ENCODE results near the gene C22orf23.

C22orf23 gene

GRCh38 chr22:37953437-37954179 lies at the start of gene C22orf23, which contains the start of gene POLR2F:
Gene C22orf23, minus strand, starts transcription at chr22:37953601. Its CDS starts 452 bp downstream, at chr22:37953149.
Gene POLR2F, plus strand, starts transcription at chr22:37953699. Its CDS starts 89 bp downstream, at chr22:37953788.
- Histone ChIP-seq H3K9me3 (ENCODE audit: control insufficient read depth in 1 of 2, low read length in 2 of 2) (no peaks in the 10 kb centered on the region), H3K36me3 (ENCODE audit: control insufficient read depth in 1 of 2, insufficient read depth in 2 of 2, low read length in 2 of 2) (peaks cover 17 to 19% of the 10 kb centered on the region in 2 donors), H3K4me1 (ENCODE audit: control insufficient read depth in 1 of 2, insufficient read depth in 2 of 2, low read length in 2 of 2) (peaks cover 5 to 18% of the 10 kb centered on the region in 2 donors), H3K27me3 (ENCODE audit: low read depth, low read length) (no peaks in the 10 kb centered on the region), H3K27ac (ENCODE audit: low read length) (peak within 1 kb of the TSS; percentile 61), H3K4me3 (ENCODE audit: low read depth in 1 of 2, low read length in 2 of 2) (peak within 1 kb of the TSS; percentile 95 to 100)

GRCh38 chr22:37999640-38000272 lies 46.4 kb upstream of the C22orf23 start:
- no peak overlapping the region for H3K4me3 ChIP-seq (ENCODE audit: low read depth in 1 of 2, low read length in 2 of 2)
- no peaks in the 10 kb centered on the region for H3K4me1 ChIP-seq (ENCODE audit: control insufficient read depth in 1 of 2, insufficient read depth in 2 of 2, low read length in 2 of 2)
- no peaks in the 10 kb centered on the region for H3K27me3 ChIP-seq (ENCODE audit: low read depth, low read length)
- H3K9me3 ChIP-seq (ENCODE audit: control insufficient read depth in 1 of 2, low read length in 2 of 2): no peaks in the 10 kb centered on the region
- H3K36me3 ChIP-seq (ENCODE audit: control insufficient read depth in 1 of 2, insufficient read depth in 2 of 2, low read length in 2 of 2): no peaks in the 10 kb centered on the region
- no peak overlapping the region for H3K27ac ChIP-seq (ENCODE audit: low read length)

- no peak overlapping the region for H3K4me3 ChIP-seq (ENCODE audit: low read depth in 1 of 2, low read length in 2 of 2)
- no peak overlapping the region for H3K27ac ChIP-seq (ENCODE audit: low read length)
- H3K4me1 ChIP-seq (ENCODE audit: control insufficient read depth in 1 of 2, insufficient read depth in 2 of 2, low read length in 2 of 2): no peaks in the 10 kb centered on the region
- H3K9me3 ChIP-seq (ENCODE audit: control insufficient read depth in 1 of 2, low read length in 2 of 2): no peaks in the 10 kb centered on the region
- no peaks in the 10 kb centered on the region for H3K36me3 ChIP-seq (ENCODE audit: control insufficient read depth in 1 of 2, insufficient read depth in 2 of 2, low read length in 2 of 2)
- no peaks in the 10 kb centered on the region for H3K27me3 ChIP-seq (ENCODE audit: low read depth, low read length)
Measured at GRCh38 chr22:37999236-37999635, 45.8 kb upstream of the C22orf23 start.

GRCh38 chr22:37998543-37998942 lies 45.1 kb upstream of the C22orf23 start:
- H3K27me3 ChIP-seq (ENCODE audit: low read depth, low read length): no peaks in the 10 kb centered on the region
- H3K27ac ChIP-seq (ENCODE audit: low read length): no peak overlapping the region
- no peaks in the 10 kb centered on the region for H3K36me3 ChIP-seq (ENCODE audit: control insufficient read depth in 1 of 2, insufficient read depth in 2 of 2, low read length in 2 of 2)
- H3K4me3 ChIP-seq (ENCODE audit: low read depth in 1 of 2, low read length in 2 of 2): no peak overlapping the region
- H3K4me1 ChIP-seq (ENCODE audit: control insufficient read depth in 1 of 2, insufficient read depth in 2 of 2, low read length in 2 of 2): no peaks in the 10 kb centered on the region
- no peaks in the 10 kb centered on the region for H3K9me3 ChIP-seq (ENCODE audit: control insufficient read depth in 1 of 2, low read length in 2 of 2)

- no peaks in the 10 kb centered on the region for H3K27me3 ChIP-seq (ENCODE audit: low read depth, low read length)
- no peak overlapping the region for H3K4me3 ChIP-seq (ENCODE audit: low read depth in 1 of 2, low read length in 2 of 2)
- no peaks in the 10 kb centered on the region for H3K9me3 ChIP-seq (ENCODE audit: control insufficient read depth in 1 of 2, low read length in 2 of 2)
- H3K27ac ChIP-seq (ENCODE audit: low read length): no peak overlapping the region
- H3K36me3 ChIP-seq (ENCODE audit: control insufficient read depth in 1 of 2, insufficient read depth in 2 of 2, low read length in 2 of 2): no peaks in the 10 kb centered on the region
- no peaks in the 10 kb centered on the region for H3K4me1 ChIP-seq (ENCODE audit: control insufficient read depth in 1 of 2, insufficient read depth in 2 of 2, low read length in 2 of 2)
Measured at GRCh38 chr22:37996515-37997246, 43.3 kb upstream of the C22orf23 start.

GRCh38 chr22:37996079-37996478 lies 42.7 kb upstream of the C22orf23 start:
- H3K4me1 ChIP-seq (ENCODE audit: control insufficient read depth in 1 of 2, insufficient read depth in 2 of 2, low read length in 2 of 2): no peaks in the 10 kb centered on the region
- no peak overlapping the region for H3K27ac ChIP-seq (ENCODE audit: low read length)
- H3K27me3 ChIP-seq (ENCODE audit: low read depth, low read length): no peaks in the 10 kb centered on the region
- H3K9me3 ChIP-seq (ENCODE audit: control insufficient read depth in 1 of 2, low read length in 2 of 2): no peaks in the 10 kb centered on the region
- no peak overlapping the region for H3K4me3 ChIP-seq (ENCODE audit: low read depth in 1 of 2, low read length in 2 of 2)
- H3K36me3 ChIP-seq (ENCODE audit: control insufficient read depth in 1 of 2, insufficient read depth in 2 of 2, low read length in 2 of 2): no peaks in the 10 kb centered on the region

- H3K27ac ChIP-seq (ENCODE audit: low read length): no peak overlapping the region
- no peaks in the 10 kb centered on the region for H3K36me3 ChIP-seq (ENCODE audit: control insufficient read depth in 1 of 2, insufficient read depth in 2 of 2, low read length in 2 of 2)
- no peaks in the 10 kb centered on the region for H3K4me1 ChIP-seq (ENCODE audit: control insufficient read depth in 1 of 2, insufficient read depth in 2 of 2, low read length in 2 of 2)
- no peak overlapping the region for H3K4me3 ChIP-seq (ENCODE audit: low read depth in 1 of 2, low read length in 2 of 2)
- H3K27me3 ChIP-seq (ENCODE audit: low read depth, low read length): no peaks in the 10 kb centered on the region
- no peaks in the 10 kb centered on the region for H3K9me3 ChIP-seq (ENCODE audit: control insufficient read depth in 1 of 2, low read length in 2 of 2)
Measured at GRCh38 chr22:37995460-37995859, 42.1 kb upstream of the C22orf23 start.

- Histone ChIP-seq H3K4me1 (ENCODE audit: control insufficient read depth in 1 of 2, insufficient read depth in 2 of 2, low read length in 2 of 2) (no peaks in the 10 kb centered on the region), H3K27ac (ENCODE audit: low read length) (no peak overlapping the region), H3K36me3 (ENCODE audit: control insufficient read depth in 1 of 2, insufficient read depth in 2 of 2, low read length in 2 of 2) (no peaks in the 10 kb centered on the region), H3K27me3 (ENCODE audit: low read depth, low read length) (no peaks in the 10 kb centered on the region), H3K4me3 (ENCODE audit: low read depth in 1 of 2, low read length in 2 of 2) (no peak overlapping the region), H3K9me3 (ENCODE audit: control insufficient read depth in 1 of 2, low read length in 2 of 2) (no peaks in the 10 kb centered on the region)
Measured at GRCh38 chr22:37994982-37995381, 41.6 kb upstream of the C22orf23 start.

- Histone ChIP-seq H3K27me3 (ENCODE audit: low read depth, low read length) (no peaks in the 10 kb centered on the region), H3K9me3 (ENCODE audit: control insufficient read depth in 1 of 2, low read length in 2 of 2) (no peaks in the 10 kb centered on the region), H3K36me3 (ENCODE audit: control insufficient read depth in 1 of 2, insufficient read depth in 2 of 2, low read length in 2 of 2) (no peaks in the 10 kb centered on the region), H3K4me1 (ENCODE audit: control insufficient read depth in 1 of 2, insufficient read depth in 2 of 2, low read length in 2 of 2) (no peaks in the 10 kb centered on the region), H3K27ac (ENCODE audit: low read length) (no peak overlapping the region), H3K4me3 (ENCODE audit: low read depth in 1 of 2, low read length in 2 of 2) (no peak overlapping the region)
Measured at GRCh38 chr22:37994049-37994448, 40.6 kb upstream of the C22orf23 start.

GRCh38 chr22:37991731-37992442 lies 38.5 kb upstream of the C22orf23 start:
- no peaks in the 10 kb centered on the region for H3K36me3 ChIP-seq (ENCODE audit: control insufficient read depth in 1 of 2, insufficient read depth in 2 of 2, low read length in 2 of 2)
- no peaks in the 10 kb centered on the region for H3K27me3 ChIP-seq (ENCODE audit: low read depth, low read length)
- H3K4me3 ChIP-seq (ENCODE audit: low read depth in 1 of 2, low read length in 2 of 2): no peak overlapping the region
- no peaks in the 10 kb centered on the region for H3K9me3 ChIP-seq (ENCODE audit: control insufficient read depth in 1 of 2, low read length in 2 of 2)
- H3K4me1 ChIP-seq (ENCODE audit: control insufficient read depth in 1 of 2, insufficient read depth in 2 of 2, low read length in 2 of 2): no peaks in the 10 kb centered on the region
- H3K27ac ChIP-seq (ENCODE audit: low read length): no peak overlapping the region

GRCh38 chr22:37990862-37991261 lies 37.5 kb upstream of the C22orf23 start:
- H3K4me1 ChIP-seq (ENCODE audit: control insufficient read depth in 1 of 2, insufficient read depth in 2 of 2, low read length in 2 of 2): no peaks in the 10 kb centered on the region
- H3K27ac ChIP-seq (ENCODE audit: low read length): no peak overlapping the region
- H3K4me3 ChIP-seq (ENCODE audit: low read depth in 1 of 2, low read length in 2 of 2): no peak overlapping the region

More at GRCh38 chr22:37990862-37991261, 37.5 kb upstream of the C22orf23 start:
- Histone ChIP-seq H3K27me3 (ENCODE audit: low read depth, low read length) (no peaks in the 10 kb centered on the region), H3K9me3 (ENCODE audit: control insufficient read depth in 1 of 2, low read length in 2 of 2) (no peaks in the 10 kb centered on the region), H3K36me3 (ENCODE audit: control insufficient read depth in 1 of 2, insufficient read depth in 2 of 2, low read length in 2 of 2) (peaks cover 0 to 5% of the 10 kb centered on the region in 2 donors)
